GM18868 (cell line): ENCODE data around the gene XRCC2.

Source experiments
- ATAC-seq: cut with Tn5 transposase; IDR thresholded peaks from one replicate; pipeline ENCODE4 v1.9.1; 2021; ENCODE audit warnings: mild to moderate bottlenecking, moderate library complexity; ENCODE audit not compliant: unreplicated experiment

Gene XRCC2

GRCh38 chr7:152618427-152618826 is 57.5 kb downstream of the XRCC2 start:
- no peak for ATAC-seq

GRCh38 chr7:152617056-152617455 is 58.9 kb downstream of the XRCC2 start:
- no peak for ATAC-seq

GRCh38 chr7:152615031-152615741 is 60.8 kb downstream of the XRCC2 start:
- no peak for ATAC-seq

- ATAC-seq: no peak
These were observed 67.3 kb downstream of the XRCC2 start for GRCh38 chr7:152608656-152609055.

- ATAC-seq: no peak
These were observed 67.7 kb downstream of the XRCC2 start for GRCh38 chr7:152608208-152608607.

- no peak for ATAC-seq
These were observed 68.9 kb downstream of the XRCC2 start for GRCh38 chr7:152607007-152607406.

- ATAC-seq: no peak
These were observed 73.0 kb downstream of the XRCC2 start for GRCh38 chr7:152602962-152603361.

- no peak for ATAC-seq
These were observed 74.6 kb downstream of the XRCC2 start for GRCh38 chr7:152601305-152601798.

- ATAC-seq: no peak
These were observed 75.7 kb downstream of the XRCC2 start for GRCh38 chr7:152600266-152600665.

GRCh38 chr7:152597507-152597906 is 78.4 kb downstream of the XRCC2 start:
- no peak for ATAC-seq

- no peak for ATAC-seq
These were observed 79.1 kb downstream of the XRCC2 start for GRCh38 chr7:152596824-152597223.
